Prostate gland (tissue), 2 donors: ENCODE results near the gene KIF12.

Experiments used
- CTCF ChIP-seq, 4 experiments: fragments of 200-600 bp in 2 of 4; fragments of 450-650 bp in 2 of 4; sonication (generic) in 2 of 4; IDR thresholded peaks; 1 replicate in 3 of 4; 2 replicates in 1 of 4; pipeline ENCODE4 v1.5.1; 2016 to 2019; ENCODE audit warnings: antibody characterized with exemption in 4 of 4, mild to moderate bottlenecking in 2 of 4, moderate library complexity in 2 of 4
- POLR2A ChIP-seq: fragments of 450-650 bp; IDR thresholded peaks from one replicate; pipeline ENCODE4 v1.6.1; 2016; ENCODE audit warnings: antibody characterized with exemption, mild to moderate bottlenecking

GRCh38 chr9:114124138-114124537 lies 25.0 kb upstream of the KIF12 start:
- TF ChIP-seq CTCF (IDR thresholded peaks at IDR 0.05) (no peak), POLR2A (no peak)
